Activated CD8-positive, alpha-beta memory T cell treated with anti-CD3 and anti-CD28 coated beads, Interleukin-2, amount 50 U/mL, for 24 hours (primary cell): Measurements from ENCODE around the gene ZFPM1.
"Not testable (repeated sequence)": the region's sequence is repeated elsewhere in the genome, so short reads cannot be mapped to it uniquely, and the experiment has no call there.

Experiments
- DNase-seq: peaks from one replicate; pipeline ENCODE4 v3.0.0-alpha.2; 2020; ENCODE audit errors: extremely low read depth

ZFPM1 gene

DNA sequence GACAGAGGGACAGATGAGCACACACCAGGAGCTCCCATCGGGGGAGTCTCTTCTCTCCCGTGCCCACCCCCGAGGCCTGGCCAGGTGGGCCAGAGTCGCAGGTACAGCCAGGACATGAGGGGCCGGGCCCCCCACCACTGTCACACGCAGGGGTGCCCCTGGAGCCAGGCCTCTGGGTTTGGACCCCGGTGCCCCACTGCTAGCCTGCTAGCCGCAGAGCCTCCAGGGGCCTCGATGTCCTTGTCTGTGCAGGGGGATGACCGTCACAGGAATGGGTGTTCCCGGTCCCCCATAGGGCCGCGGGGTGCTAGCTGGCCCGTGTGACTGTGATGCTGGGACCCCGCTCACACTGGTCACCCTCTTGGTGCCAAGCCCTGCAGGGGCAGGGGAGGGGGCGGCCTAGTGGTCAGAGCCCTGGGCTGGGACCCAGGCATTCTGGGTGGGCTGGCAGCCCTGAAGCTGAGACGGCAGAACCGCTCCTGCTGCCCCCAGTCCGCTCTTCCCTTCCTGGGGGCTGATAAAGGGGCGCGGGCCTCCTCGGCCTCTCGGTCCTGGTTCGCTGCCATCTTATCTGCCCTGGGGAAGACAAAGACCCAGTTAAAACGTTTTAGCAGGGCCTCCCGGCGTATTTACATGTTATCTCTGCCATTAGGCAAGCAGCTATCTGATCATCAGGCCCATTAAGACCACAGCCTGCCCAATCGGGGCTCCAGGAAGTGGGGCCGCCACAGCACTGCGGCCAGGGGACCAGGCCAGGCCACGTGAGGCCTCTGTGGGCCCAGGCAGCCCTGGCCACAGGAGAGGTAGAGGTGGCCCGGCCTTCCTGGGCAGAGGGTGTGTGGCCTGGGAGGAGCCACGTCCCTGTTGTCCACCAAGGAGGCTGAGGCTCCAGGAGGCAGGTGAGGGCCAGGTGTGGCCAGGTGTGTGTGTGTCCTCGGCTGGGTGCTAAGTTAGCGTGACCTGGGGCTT lies 59.9 kb downstream of the ZFPM1 start:
- DNase-seq: no peak

DNA sequence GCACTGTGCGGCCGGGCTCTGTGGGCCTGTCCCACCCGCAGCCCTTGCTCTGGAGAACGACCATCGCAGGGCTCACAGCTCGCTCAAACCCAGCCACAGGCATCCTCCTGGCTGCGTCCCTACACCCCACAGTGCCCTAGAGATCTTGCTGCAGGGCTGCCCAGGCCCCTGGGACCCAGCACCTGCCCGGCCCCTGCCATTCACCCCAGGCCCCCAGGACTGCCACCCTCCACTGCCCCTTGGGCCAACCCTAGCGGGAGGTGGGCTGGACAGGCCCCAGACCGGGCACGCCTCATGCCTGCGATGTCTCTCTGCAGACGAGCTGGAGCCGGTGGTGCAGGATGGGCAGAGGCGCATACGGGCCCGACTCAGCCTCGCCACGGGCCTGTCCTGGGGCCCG lies 61.0 kb downstream of the ZFPM1 start:
- DNase-seq: no peak

DNA sequence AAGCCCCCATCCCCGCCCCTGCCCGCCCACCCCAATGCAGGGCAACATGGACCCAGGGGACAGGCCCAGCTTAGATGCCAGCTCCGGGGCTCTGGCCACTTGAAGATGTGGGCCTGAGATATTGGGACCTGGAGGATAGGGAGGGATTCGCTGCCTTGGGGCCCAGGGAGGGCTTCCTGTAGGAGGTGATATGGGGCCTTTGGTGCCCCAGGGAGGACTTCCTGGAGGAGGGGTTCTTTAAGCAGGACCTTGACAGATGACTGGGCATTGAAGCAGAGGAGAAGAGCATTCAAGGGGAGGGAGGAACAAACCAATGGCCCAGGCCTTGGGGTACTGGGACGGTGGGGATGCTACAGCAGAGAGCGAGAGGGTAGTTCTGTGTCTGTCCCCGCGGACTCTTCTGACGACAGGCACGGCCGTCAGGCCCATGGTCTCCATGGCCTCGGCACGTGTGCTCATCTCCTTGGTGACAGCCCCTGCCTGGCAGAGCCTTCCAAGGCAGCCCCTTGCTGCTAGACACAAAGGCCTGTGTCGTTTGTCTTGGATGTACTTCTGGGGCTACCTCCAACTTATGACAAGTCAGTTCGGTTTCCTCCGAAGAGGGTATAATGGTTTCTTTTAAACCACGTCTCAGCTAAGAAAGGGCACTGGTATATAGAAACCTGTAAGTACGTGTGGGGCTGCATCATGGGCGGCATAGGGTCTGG lies 61.6 kb downstream of the ZFPM1 start:
- no peak for DNase-seq

DNA sequence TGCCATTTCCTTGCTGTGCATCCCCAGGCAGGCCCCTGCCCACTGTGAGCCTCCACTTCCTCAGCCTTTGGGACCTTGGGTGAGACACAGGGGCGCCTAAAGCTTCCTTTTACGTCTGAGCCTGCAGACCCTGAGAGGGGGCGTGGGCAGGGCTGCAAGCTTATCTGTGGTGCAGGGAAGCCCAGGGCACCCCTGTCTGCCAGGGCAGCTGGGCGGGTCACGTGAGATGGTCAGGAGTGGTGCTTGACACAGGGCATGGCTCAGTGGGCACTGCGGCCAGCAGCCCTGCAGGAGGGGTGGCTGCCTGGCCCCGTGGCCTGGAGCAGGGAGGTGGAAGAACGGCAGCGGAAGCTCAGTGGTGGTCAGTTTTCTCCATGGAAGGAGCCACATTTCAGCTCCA lies 62.3 kb downstream of the ZFPM1 start:
- DNase-seq: no peak

DNA sequence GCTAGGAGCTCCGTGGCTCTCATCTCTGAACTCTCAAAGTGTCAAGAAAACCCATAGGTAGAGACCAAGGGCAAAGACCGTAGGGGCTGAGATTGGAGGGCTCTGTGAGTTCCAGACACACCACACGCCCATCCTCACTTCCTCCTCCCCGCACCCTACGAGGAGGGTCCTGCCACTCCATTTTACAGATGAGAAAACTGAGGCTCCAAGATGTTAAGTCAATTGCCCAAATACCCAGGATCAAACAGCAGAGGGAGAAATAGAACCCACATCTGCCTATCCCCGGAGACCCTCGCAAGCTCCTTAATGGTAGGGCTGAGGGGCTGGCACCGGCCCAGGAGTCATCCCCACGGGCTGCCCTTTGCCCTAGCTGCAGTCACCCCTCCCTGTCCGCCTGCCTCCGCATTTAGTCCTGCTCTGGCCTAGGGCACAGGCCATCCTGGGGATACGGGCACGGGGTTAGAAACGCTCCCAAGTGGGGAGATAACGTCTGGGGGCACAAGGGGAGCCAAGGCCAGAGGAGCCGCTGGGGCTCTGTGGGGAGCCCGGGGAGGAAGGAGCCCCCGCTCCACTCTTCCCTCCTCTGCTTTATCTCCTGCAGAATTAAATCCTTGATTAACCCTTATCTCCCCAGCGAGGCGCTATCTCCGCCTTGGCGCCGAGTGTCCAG lies 63.0 kb downstream of the ZFPM1 start:
- DNase-seq: no peak

DNA sequence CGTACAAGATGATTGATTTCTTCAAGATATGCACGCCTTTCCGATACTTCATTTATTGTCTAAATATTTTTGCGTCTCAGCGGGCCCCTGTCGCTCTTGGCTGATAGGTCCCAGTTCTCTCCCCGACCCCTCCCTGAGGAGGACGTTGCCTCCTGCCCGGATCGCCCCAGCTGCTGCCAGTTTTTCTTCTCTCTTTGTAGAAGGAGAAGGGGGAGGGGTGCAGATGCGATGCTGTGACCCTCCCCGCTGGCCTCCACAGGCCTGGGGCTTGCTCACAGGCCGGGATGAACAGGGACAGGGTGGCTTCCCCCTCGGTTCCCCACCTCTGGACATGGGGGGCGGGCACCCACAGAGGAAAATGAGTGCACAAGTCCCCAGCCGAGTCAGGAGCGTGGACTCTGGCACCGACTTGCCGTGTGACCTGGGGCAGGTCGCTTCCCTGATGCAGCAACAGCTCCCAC lies 63.6 kb downstream of the ZFPM1 start:
- no peak for DNase-seq

DNA sequence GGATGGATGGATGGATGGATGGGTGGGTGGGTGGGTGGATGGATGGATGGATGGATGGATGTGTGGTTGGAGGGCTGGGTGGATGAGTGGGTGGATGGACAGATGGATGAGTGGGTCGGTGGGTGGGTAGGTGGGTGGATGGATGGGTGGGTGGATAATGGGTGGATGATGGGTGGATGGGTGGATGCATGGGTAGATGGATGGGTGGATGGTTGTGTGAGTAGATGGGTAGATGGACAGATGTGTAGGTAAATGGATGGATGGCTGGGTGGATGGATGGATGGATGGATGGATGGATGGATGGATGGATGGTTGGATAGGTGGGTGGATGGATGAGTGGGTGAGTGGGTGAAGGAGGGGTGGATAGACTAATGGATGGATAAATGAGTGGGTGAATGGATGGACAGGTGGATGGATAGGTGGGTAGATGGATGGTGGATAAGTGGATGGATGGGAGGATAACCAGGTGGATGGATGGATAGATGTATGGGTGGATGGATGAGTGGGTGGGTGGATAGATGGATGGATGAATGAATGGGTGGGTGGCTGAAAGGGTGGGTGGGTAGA lies 64.2 kb downstream of the ZFPM1 start:
- not testable (repeated sequence) for DNase-seq

DNA sequence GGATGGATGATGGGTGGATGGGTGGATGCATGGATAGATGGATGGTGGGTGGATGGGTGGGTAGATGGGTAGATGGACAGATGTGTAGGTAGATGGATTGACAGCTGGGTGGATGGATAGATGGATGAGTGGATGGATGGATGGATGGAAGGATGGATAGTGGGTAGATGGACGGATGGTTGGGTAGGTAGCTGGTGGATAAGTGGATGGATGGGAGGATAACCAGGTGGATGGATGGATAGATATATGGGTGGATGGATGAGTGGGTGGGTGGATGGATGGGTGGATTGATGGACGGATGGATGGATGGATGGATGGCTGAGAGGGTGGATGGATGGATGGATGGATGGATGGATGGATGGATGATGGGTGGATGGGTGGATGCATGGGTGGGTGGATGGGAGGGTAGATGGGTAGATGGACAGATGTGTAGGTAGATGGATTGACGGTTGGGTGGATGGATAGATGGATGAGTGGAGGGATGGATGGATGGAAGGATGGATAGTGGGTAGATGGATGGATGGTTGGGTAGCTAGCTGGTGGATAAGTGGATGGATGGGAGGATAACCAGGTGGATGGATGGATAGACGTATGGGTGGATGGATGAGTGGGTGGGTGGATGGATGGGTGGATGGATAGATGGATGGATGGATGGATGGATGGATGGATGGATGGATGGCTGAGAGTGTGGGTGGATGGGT lies 65.5 kb downstream of the ZFPM1 start:
- DNase-seq: not testable (repeated sequence)

DNA sequence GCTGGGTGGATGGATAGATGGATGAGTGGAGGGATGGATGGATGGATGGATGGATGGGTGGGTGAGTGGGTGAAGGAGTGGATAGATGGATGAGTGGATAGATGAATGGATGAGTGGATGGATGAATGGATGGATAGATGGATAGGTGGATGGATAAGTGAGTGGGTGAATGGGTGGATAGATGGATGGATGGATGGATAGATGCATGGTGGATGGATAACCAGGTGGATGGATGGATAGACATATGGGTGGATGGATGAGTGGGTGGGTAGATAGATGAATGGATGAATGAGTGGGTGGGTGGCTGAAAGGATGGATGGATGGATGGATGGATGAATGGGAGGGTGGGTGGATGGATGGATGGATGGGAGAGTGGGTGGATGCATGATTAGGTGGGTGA lies 66.2 kb downstream of the ZFPM1 start:
- no peak for DNase-seq

DNA sequence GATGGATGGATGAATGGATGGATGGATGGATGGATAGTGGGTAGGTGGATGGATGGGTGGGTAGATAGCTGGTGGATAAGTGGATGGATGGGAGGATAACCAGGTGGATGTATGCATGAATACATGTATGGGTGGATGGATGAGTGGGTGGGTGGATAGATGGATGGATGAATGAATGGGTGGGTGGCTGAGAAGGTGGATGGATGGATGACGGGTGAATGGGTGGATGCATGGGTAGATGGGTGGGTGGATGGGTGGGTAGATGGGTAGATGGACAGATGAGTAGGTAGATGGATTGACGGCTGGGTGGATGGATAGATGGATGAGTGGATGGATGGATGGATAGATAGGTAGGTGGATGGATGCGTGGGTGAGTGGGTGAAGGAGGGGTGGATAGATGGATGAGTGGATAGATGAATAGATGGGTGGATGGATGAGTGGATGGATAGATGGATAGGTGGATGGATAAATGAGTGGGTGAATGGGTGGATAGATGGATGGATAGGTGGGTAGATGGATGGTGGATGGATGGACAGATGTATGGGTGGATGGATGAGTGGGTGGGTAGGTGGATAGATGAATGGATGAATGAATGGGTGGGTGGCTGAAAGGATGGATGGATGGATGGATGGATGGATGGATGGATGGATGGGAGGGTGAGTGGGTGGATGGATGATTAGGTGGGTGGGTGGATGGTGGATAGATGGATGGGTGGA lies 67.0 kb downstream of the ZFPM1 start:
- no peak for DNase-seq

DNA sequence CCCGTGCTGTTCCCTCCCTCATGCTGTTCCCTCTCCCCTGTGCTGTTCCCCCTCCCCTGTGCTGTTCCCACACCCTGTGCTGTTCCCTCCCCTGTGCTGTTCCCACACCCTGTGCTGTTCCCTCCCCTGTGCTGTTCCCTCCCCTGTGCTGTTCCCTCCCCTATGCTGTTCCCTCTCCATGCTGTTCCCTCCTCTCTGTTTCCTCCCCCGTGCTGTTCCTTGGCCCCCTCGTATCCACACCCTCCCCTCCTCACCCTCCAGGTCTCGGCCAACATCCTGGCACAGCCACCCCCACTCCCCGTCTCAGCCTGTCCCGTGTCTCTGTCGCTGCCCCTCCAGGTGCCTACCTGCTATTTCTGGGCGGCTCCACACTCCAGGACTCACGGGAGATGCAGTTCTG lies 68.6 kb downstream of the ZFPM1 start:
- no peak for DNase-seq

DNA sequence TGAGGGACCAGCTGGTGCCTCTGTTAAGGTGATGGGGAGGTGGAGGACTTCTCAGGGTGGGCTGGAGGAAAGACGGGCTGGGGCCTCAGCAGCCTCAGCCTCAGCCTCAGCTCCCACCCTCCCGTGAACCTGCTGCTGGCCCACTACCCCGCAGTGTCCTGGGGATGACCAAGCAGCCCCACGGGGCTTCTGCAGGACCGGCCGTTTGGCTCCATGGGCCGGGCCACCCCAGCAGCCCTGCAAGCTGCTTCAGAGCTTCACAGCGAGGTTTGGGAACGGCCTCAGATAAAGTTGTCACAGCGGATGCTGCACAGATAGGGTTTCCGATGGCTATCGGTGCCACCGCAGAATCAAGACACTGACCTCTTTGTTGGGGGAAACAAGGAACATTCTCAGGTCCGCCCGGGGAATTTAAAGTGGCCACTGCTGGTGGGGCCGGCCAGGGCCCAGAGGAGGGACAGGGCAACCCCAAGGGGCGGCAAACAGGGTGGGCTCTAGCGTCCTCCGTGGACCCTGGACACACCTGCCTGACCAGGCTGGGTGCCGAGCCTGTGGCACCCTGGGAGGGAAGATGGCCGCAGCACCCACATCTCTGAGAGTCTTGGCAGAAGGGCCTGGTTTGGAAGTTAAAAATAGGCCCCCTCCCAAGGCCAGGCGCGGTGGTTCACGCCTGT lies 69.3 kb downstream of the ZFPM1 start:
- no peak for DNase-seq

DNA sequence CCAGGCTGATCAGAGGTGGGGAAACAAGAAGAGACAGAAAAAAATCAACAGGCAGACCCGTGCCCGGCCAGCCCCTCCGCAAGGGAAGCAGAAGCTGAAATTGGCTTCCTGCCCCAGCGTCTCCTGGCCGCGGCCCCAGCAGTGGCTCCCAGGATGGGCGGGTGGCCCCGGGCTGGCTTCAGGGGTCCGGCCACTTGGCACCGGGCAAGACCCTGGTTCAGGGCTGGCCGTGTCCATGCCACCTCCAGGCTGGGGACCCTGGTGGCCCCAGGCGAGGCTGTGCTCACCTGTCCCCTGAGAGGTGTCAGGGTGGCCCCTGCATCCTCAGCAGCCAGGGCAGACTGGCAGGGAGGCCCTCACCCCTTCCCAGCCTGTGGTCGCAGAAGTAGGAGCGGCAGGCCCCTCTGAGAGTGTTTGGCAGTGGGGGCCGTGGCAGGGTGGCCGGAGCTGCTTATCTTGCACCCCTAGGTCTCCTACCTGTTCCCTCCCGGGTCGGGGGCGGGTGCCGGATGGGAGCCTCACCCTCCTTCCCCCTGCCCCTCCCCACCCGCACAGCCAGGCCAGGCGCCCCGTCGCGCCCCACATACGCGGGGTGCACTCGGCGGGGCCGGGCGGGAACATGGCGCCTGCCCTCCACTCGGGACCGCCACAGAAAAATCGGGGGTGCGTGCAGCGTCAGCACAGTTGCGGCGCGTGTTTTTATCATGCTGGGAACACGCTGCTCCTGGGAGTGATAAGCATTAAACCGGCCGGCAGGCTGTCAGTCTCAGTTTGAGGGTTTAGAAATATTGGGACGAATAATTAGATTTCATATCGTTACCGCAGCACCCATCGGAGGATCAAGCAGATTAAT lies 70.5 kb downstream of the ZFPM1 start:
- DNase-seq: no peak

DNA sequence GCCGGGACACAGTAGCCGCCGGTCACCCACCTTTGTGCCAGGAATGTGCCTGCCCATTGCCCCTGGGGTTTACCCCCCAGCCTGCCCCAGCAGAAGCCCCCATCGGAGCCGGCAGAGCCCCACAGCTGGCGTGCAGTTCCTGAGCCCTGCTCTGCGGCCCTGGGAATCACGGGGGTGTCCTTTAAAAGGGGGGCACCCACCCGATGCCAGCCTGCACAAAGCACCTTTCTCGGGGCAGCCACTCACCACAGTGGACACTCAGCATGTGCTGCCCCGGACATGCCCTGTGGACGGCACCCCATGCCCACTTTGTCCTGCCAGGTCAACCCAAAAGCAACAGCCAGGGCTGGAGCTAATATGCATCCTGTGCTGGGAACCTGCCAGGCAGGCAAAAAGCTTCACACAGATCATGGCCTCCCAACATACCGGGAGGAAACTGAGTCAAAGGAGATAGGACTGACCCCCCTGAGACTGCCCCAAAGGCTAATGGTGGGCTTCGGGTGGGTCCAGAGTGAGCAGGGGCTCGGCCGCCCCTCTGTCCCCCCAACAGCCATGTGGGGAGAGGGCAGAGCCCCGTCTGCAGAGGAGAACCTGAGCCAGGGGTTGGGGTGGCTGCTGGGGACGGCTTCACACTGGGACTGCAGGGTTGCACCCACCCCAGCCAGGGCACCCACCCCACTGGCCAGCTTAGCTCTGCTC lies 71.3 kb downstream of the ZFPM1 start:
- no peak for DNase-seq

DNA sequence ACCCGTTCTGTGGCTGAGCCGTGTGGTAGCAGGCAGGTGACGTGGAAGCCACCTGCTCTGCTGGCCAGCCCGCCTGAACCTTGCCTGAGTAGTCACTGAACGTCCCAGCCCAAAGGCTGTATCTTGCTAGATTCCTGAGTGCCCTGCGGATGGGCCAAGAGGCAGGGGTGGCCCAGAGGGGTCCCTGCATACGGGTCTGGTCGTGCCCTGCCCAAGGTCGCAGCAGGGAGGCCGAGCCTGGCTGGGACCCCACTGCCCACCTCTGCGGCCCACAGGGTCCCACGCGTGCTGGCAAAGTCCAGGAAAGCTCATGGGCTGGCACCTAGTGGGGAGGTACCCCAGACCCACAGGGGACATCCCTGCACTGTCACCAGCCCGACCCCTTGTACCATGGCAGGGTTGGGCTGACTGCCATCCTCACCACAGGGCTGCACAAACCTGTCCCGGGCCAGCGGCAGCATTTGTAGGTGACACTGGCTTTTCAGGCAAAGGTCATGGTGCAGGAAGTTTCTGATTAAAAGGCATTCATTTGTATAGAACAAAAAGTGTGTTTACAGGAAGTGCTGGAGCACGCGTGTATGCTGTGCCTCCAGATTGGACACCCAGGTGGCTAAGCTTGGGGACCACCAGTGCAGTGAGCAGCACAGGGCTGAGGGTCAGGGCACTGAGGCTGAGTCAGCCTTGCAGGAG lies 72.0 kb downstream of the ZFPM1 start:
- DNase-seq: no peak

DNA sequence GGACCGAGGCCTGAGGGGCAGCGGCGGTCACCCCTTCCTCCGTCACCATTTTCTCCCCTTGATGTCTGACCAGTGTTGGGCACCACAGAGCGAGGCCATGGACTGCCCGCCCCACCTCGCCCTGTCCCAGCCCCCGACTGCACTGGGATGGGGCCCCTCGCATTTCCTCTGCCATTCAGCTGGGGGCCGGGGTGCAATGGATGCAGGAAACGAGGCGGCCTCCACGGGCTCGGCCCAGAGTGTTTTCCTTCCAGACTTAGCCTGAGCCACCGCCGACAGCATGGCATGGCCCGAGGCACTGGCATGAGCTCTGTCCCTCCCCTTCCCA lies 72.5 kb downstream of the ZFPM1 start:
- no peak for DNase-seq

DNA sequence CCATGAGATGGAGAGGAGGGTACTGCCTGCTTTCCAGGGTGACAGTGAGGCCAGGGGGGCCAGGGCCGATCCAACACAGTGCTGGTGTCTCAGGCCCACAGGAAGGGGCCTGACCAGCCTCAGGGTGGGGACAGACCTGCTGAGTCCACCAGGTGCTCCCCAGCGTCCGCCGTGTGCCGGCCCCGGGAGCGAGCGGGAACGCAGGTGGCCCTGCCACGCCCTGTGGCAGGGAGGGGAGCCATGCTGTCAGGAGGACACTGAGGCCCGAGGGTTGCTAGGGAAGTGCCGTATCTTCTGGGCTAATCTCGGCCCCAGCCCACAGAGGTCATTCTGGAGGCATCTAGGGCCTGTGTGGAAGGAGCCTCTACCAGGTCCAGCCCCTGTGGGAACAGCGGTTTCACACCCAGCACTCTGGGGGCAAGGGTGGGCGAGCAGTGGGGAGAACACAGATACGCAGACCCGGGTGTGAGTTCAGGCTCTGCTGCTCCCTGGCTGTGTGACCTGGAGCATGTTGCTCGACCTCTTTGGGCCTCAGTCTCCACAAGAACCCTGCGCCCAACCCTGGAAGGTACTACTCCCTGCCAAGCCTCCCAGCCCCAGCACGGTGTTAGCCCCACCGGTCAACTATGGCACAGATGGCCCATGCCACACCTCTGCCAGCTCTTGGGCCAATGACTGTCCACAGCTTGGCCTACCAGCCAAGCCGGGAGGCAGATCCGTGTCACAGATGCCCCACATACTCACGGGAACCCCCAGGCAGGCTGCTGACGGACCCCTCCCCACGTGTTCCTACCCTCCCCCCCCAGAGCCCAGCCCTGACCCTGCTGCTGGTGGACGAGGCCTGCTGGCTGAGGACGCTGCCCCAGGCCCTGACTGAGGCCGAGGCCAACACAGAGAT lies 73.2 kb downstream of the ZFPM1 start:
- DNase-seq: no peak
